K562 (cell line): ENCODE data around the gene GCN1. TPM values are rescaled to one million over a fixed set of nuclear protein-coding genes. Genes with fewer than 3 reads are reported as not detected.

Experiments used
- ADNP ChIP-seq: fragments of 200-800 bp; sonication (Bioruptor generic); IDR thresholded peaks from 2 replicates; pipeline ENCODE4 v1.6.1; 2016; ENCODE audit warnings: missing genetic modification characterization, missing compliant biosample characterization
- FOXP1 ChIP-seq: sonication (generic); formaldehyde crosslinking; IDR thresholded peaks from 2 replicates; pipeline ENCODE4 v1.8.0; 2022; ENCODE audit warnings: mild to moderate bottlenecking, missing genetic modification reagents
- L3MBTL2 ChIP-seq: fragments of 450-650 bp; IDR thresholded peaks from 2 replicates; pipeline ENCODE4 v1.6.1; 2016; ENCODE audit warnings: mild to moderate bottlenecking, moderate library complexity
- NFATC3 ChIP-seq: fragments of 450-650 bp; IDR thresholded peaks from 2 replicates; pipeline ENCODE4 v1.6.1; 2017; ENCODE audit warnings: mild to moderate bottlenecking
- NR2C2 ChIP-seq, 2 experiments: fragments of 200-800 bp in 1 of 2; sonication (Bioruptor generic) in 1 of 2; sonication (generic) in 1 of 2; formaldehyde crosslinking in 1 of 2; IDR thresholded peaks; 2 replicates each; pipeline versions ENCODE4 v1.6.1 to v1.8.0; 2016 to 2022; ENCODE audit warnings: mild to moderate bottlenecking in 1 of 2, missing compliant biosample characterization in 1 of 2, missing genetic modification characterization in 1 of 2, missing genetic modification reagents in 1 of 2
- TAF15 ChIP-seq: fragments of 200-400 bp; formaldehyde crosslinking; IDR thresholded peaks from 2 replicates; pipeline ENCODE4 v1.6.1; 2017; ENCODE audit warnings: mild to moderate bottlenecking, low read depth, low read length, moderate library complexity
- ZNF584 ChIP-seq: fragments of 200-800 bp; sonication (Bioruptor generic); IDR thresholded peaks from 2 replicates; pipeline ENCODE4 v1.6.1; 2016; ENCODE audit warnings: low read depth, mild to moderate bottlenecking, missing genetic modification characterization, missing compliant biosample characterization
- ZNF77 ChIP-seq: fragments of 250-450 bp; sonication (Bioruptor Pico); IDR thresholded peaks from 2 replicates; pipeline ENCODE4 v1.5.0; 2020
- polyA plus RNA-seq, 8 experiments: library from polyadenylated mRNA; depleted of rRNA in 4 of 8; stranded (reverse) in 5 of 8; unstranded in 3 of 8; fragments of >200 nt; fragmentation: Nextera tagmentation in 2 of 8; fragmentation: Illumina TruSeq in 1 of 8; extraction: Ambion mirVana in 2 of 8; extraction: Trizol in 1 of 8; gene quantifications; 2 replicates each; pipeline versions ENCODE4 v1.2.1 to v1.2.3, GENCODE V29; 2011 to 2014; ENCODE audit warnings: inconsistent platforms in 1 of 8, missing spikeins in 1 of 8
- total RNA-seq, 7 experiments: library from RNA; depleted of rRNA in 6 of 7; stranded (reverse); fragments of >200 nt in 6 of 7; fragmentation: Illumina TruSeq in 2 of 7; extraction: Trizol in 2 of 7; gene quantifications; 2 replicates each; pipeline versions ENCODE4 v1.2.1 to v1.2.3, GENCODE V29; 2011 to 2021; ENCODE audit warnings: low replicate concordance in 1 of 7
- TF ChIP-seq, protein P1 (sequence below), 2 experiments: IDR thresholded peaks in 1 of 2; conservative IDR thresholded peaks in 1 of 2; 2 replicates each; pipeline ENCODE4 v1.6.1; 2016; ENCODE audit warnings: low read depth in 2 of 2, mild to moderate bottlenecking in 1 of 2, missing compliant biosample characterization in 1 of 2, missing genetic modification characterization in 1 of 2, moderate library complexity in 1 of 2
- TF ChIP-seq, protein P2 (sequence below), 2 experiments: IDR thresholded peaks; 2 replicates each; pipeline ENCODE4 v1.6.1; 2011; ENCODE audit warnings: borderline replicate concordance in 1 of 2, control low read depth in 1 of 2, low read depth in 1 of 2, low read length in 1 of 2, mild to moderate bottlenecking in 1 of 2, mixed read lengths in 1 of 2, moderate library complexity in 1 of 2; ENCODE audit not compliant: insufficient read depth in 1 of 2, insufficient read length in 1 of 2, poor library complexity in 1 of 2, severe bottlenecking in 1 of 2; ENCODE audit errors: extremely low read depth in 1 of 2
- TF ChIP-seq, protein P3 (sequence below), 2 experiments: IDR thresholded peaks; 2 replicates each; pipeline ENCODE4 v1.6.1; 2012; ENCODE audit warnings: improper control_type of control experiment in 2 of 2, low read depth in 2 of 2, low read length in 2 of 2, borderline replicate concordance in 1 of 2
- TF ChIP-seq, protein P4 (sequence below): fragments of 150-350 bp; IDR thresholded peaks from 2 replicates; pipeline ENCODE4 v1.6.1; 2014; ENCODE audit warnings: low read depth, mild to moderate bottlenecking, low read length, borderline replicate concordance

Gene GCN1
- total and polyA plus RNA-seq, 9 of the 15 experiments (the other 6 are each of a cell fraction or from before 2014, with no cell fraction given): 11.9 to 190 (median 51.7) TPM

DNA sequence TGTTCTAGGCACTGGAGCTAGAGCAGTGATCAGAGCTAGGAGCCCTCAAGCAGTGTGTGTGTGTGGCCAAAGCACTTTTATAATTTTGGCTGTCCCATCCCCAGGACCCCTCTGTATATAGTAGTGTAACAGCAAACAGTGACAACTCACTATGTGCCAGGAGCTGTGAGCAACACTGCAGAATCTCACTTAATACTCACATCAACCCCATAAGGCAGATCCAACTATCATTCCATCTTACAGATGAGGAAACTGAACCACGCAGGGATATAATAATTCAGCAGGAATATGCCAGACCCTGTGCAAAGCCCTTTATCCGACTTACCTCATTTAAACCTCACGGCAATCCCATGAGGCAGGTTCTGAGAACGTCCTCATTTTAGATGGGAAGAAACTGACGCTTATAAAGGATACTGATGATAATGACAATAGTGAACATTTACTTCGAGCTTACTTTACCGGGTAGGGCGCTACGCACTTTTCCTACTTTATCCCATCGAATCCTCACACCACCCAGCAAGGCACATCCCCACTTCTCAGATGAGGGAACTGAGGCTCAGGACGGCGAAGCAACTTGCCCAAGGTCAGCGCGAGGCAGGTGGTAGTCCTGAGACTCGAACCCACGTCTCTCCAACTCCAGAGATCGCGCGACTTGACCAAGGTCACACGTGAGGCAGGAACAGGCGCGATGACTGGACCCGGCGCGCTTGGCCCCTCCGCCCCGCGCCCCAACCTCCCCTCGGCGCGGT is 78.6 kb downstream of the GCN1 start (continued):
- TF ChIP-seq ZNF584 (no peak), ZNF77 (CRISPR knock-in tag) (no peak), TAF15 (no peak), FOXP1 (peak; percentile 74; the same call in 1 of the 2 replicates), NFATC3 (no peak), ADNP (tag) (peak; percentile 73), L3MBTL2 (0 out of 2 replicates have a peak, but pooled peaks have one; percentile 15), NR2C2 (CRISPR knock-in tag; IDR thresholded peaks at IDR 0.05) (0 out of 2 replicates have a peak, but pooled peaks have one; percentile 29), NR2C2 (tag; IDR thresholded peaks at IDR 0.05) (no peak)
- TF ChIP-seq, protein P1, sequence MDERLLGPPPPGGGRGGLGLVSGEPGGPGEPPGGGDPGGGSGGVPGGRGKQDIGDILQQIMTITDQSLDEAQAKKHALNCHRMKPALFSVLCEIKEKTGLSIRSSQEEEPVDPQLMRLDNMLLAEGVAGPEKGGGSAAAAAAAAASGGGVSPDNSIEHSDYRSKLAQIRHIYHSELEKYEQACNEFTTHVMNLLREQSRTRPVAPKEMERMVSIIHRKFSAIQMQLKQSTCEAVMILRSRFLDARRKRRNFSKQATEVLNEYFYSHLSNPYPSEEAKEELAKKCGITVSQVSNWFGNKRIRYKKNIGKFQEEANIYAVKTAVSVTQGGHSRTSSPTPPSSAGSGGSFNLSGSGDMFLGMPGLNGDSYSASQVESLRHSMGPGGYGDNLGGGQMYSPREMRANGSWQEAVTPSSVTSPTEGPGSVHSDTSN (CRISPR knock-in tag; IDR thresholded peaks at IDR 0.05; ENCODE audit: low read depth): no peak
- TF ChIP-seq, protein P1 (tag; conservative IDR thresholded peaks at IDR 0.05; ENCODE audit: low read depth): no peak
- TF ChIP-seq, protein P2, sequence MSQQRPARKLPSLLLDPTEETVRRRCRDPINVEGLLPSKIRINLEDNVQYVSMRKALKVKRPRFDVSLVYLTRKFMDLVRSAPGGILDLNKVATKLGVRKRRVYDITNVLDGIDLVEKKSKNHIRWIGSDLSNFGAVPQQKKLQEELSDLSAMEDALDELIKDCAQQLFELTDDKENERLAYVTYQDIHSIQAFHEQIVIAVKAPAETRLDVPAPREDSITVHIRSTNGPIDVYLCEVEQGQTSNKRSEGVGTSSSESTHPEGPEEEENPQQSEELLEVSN (IDR thresholded peaks at IDR 0.05; ENCODE audit: borderline replicate concordance in 1 of 2, extremely low read depth in 1 of 2, insufficient read depth in 1 of 2, insufficient read length in 1 of 2, low read depth in 1 of 2, low read length in 1 of 2, poor library complexity in 1 of 2, severe bottlenecking in 1 of 2): peak; percentile 35 to 51
- TF ChIP-seq, protein P3, sequence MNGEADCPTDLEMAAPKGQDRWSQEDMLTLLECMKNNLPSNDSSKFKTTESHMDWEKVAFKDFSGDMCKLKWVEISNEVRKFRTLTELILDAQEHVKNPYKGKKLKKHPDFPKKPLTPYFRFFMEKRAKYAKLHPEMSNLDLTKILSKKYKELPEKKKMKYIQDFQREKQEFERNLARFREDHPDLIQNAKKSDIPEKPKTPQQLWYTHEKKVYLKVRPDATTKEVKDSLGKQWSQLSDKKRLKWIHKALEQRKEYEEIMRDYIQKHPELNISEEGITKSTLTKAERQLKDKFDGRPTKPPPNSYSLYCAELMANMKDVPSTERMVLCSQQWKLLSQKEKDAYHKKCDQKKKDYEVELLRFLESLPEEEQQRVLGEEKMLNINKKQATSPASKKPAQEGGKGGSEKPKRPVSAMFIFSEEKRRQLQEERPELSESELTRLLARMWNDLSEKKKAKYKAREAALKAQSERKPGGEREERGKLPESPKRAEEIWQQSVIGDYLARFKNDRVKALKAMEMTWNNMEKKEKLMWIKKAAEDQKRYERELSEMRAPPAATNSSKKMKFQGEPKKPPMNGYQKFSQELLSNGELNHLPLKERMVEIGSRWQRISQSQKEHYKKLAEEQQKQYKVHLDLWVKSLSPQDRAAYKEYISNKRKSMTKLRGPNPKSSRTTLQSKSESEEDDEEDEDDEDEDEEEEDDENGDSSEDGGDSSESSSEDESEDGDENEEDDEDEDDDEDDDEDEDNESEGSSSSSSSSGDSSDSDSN (IDR thresholded peaks at IDR 0.05; ENCODE audit: borderline replicate concordance in 1 of 2, low read depth in 2 of 2, low read length in 2 of 2): no peak
- TF ChIP-seq, protein P4, sequence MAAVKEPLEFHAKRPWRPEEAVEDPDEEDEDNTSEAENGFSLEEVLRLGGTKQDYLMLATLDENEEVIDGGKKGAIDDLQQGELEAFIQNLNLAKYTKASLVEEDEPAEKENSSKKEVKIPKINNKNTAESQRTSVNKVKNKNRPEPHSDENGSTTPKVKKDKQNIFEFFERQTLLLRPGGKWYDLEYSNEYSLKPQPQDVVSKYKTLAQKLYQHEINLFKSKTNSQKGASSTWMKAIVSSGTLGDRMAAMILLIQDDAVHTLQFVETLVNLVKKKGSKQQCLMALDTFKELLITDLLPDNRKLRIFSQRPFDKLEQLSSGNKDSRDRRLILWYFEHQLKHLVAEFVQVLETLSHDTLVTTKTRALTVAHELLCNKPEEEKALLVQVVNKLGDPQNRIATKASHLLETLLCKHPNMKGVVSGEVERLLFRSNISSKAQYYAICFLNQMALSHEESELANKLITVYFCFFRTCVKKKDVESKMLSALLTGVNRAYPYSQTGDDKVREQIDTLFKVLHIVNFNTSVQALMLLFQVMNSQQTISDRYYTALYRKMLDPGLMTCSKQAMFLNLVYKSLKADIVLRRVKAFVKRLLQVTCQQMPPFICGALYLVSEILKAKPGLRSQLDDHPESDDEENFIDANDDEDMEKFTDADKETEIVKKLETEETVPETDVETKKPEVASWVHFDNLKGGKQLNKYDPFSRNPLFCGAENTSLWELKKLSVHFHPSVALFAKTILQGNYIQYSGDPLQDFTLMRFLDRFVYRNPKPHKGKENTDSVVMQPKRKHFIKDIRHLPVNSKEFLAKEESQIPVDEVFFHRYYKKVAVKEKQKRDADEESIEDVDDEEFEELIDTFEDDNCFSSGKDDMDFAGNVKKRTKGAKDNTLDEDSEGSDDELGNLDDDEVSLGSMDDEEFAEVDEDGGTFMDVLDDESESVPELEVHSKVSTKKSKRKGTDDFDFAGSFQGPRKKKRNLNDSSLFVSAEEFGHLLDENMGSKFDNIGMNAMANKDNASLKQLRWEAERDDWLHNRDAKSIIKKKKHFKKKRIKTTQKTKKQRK: no peak
